ENCODE measurements around the gene CEMIP2.

Gene CEMIP2

GRCh38 chr9:71729816-71730526 is 38.3 kb downstream of the CEMIP2 start:
- H3K36me3 ChIP-seq (ENCODE audit: insufficient read depth, low read length): peaks cover 3% of the 10 kb centered on the region
- peaks cover 5% of the 10 kb centered on the region for H3K4me1 ChIP-seq (ENCODE audit: insufficient read depth, low read length)
- no peak overlapping the region for H3K9ac ChIP-seq (ENCODE audit: low read length)
- no peak overlapping the region for H3K27ac ChIP-seq (ENCODE audit: low read depth, low read length)
- no peak overlapping the region for H3K4me3 ChIP-seq (ENCODE audit: low read depth in 1 of 2, low read length in 2 of 2)
- H3K9me3 ChIP-seq (ENCODE audit: low read length): no peaks in the 10 kb centered on the region
- no peaks in the 10 kb centered on the region for H3K27me3 ChIP-seq (ENCODE audit: control insufficient read depth in 1 of 2, insufficient read depth in 2 of 2, low read length in 2 of 2)

GRCh38 chr9:71726723-71727122 is 41.6 kb downstream of the CEMIP2 start:
- peaks cover 4% of the 10 kb centered on the region for H3K36me3 ChIP-seq (ENCODE audit: insufficient read depth, low read length)
- no peak overlapping the region for H3K27ac ChIP-seq (ENCODE audit: low read depth, low read length)
- no peak overlapping the region for H3K9ac ChIP-seq (ENCODE audit: low read length)
- no peak overlapping the region for H3K4me3 ChIP-seq (ENCODE audit: low read depth in 1 of 2, low read length in 2 of 2)
- no peaks in the 10 kb centered on the region for H3K4me1 ChIP-seq (ENCODE audit: insufficient read depth, low read length)
- H3K27me3 ChIP-seq (ENCODE audit: control insufficient read depth in 1 of 2, insufficient read depth in 2 of 2, low read length in 2 of 2): no peaks in the 10 kb centered on the region
- H3K9me3 ChIP-seq (ENCODE audit: low read length): no peaks in the 10 kb centered on the region

- Histone ChIP-seq H3K27ac (ENCODE audit: low read depth, low read length) (no peak overlapping the region), H3K4me1 (ENCODE audit: insufficient read depth, low read length) (no peaks in the 10 kb centered on the region), H3K27me3 (ENCODE audit: control insufficient read depth in 1 of 2, insufficient read depth in 2 of 2, low read length in 2 of 2) (no peaks in the 10 kb centered on the region), H3K9me3 (ENCODE audit: low read length) (no peaks in the 10 kb centered on the region), H3K4me3 (ENCODE audit: low read depth in 1 of 2, low read length in 2 of 2) (no peak overlapping the region), H3K36me3 (ENCODE audit: insufficient read depth, low read length) (peaks cover 4% of the 10 kb centered on the region), H3K9ac (ENCODE audit: low read length) (no peak overlapping the region)
Observed at GRCh38 chr9:71725590-71726338, 42.5 kb downstream of the CEMIP2 start.

GRCh38 chr9:71721855-71722254 is 46.5 kb downstream of the CEMIP2 start:
- no peaks in the 10 kb centered on the region for H3K27me3 ChIP-seq (ENCODE audit: control insufficient read depth in 1 of 2, insufficient read depth in 2 of 2, low read length in 2 of 2)
- H3K9ac ChIP-seq (ENCODE audit: low read length): no peak overlapping the region
- no peaks in the 10 kb centered on the region for H3K9me3 ChIP-seq (ENCODE audit: low read length)
- no peaks in the 10 kb centered on the region for H3K4me1 ChIP-seq (ENCODE audit: insufficient read depth, low read length)
- peaks cover 4% of the 10 kb centered on the region for H3K36me3 ChIP-seq (ENCODE audit: insufficient read depth, low read length)
- no peak overlapping the region for H3K27ac ChIP-seq (ENCODE audit: low read depth, low read length)
- no peak overlapping the region for H3K4me3 ChIP-seq (ENCODE audit: low read depth in 1 of 2, low read length in 2 of 2)

GRCh38 chr9:71719562-71719961 is 48.8 kb downstream of the CEMIP2 start:
- Histone ChIP-seq H3K27ac (ENCODE audit: low read depth, low read length) (no peak overlapping the region), H3K4me1 (ENCODE audit: insufficient read depth, low read length) (no peaks in the 10 kb centered on the region), H3K4me3 (ENCODE audit: low read depth in 1 of 2, low read length in 2 of 2) (no peak overlapping the region), H3K27me3 (ENCODE audit: control insufficient read depth in 1 of 2, insufficient read depth in 2 of 2, low read length in 2 of 2) (no peaks in the 10 kb centered on the region), H3K36me3 (ENCODE audit: insufficient read depth, low read length) (no peaks in the 10 kb centered on the region), H3K9me3 (ENCODE audit: low read length) (no peaks in the 10 kb centered on the region), H3K9ac (ENCODE audit: low read length) (no peak overlapping the region)

GRCh38 chr9:71719088-71719487 is 49.2 kb downstream of the CEMIP2 start:
- Histone ChIP-seq H3K9ac (ENCODE audit: low read length) (no peak overlapping the region), H3K27me3 (ENCODE audit: control insufficient read depth in 1 of 2, insufficient read depth in 2 of 2, low read length in 2 of 2) (no peaks in the 10 kb centered on the region), H3K4me1 (ENCODE audit: insufficient read depth, low read length) (no peaks in the 10 kb centered on the region), H3K36me3 (ENCODE audit: insufficient read depth, low read length) (no peaks in the 10 kb centered on the region), H3K9me3 (ENCODE audit: low read length) (no peaks in the 10 kb centered on the region), H3K4me3 (ENCODE audit: low read depth in 1 of 2, low read length in 2 of 2) (no peak overlapping the region), H3K27ac (ENCODE audit: low read depth, low read length) (no peak overlapping the region)

- Histone ChIP-seq H3K36me3 (ENCODE audit: insufficient read depth, low read length) (peaks cover 8% of the 10 kb centered on the region), H3K9me3 (ENCODE audit: low read length) (no peaks in the 10 kb centered on the region), H3K4me1 (ENCODE audit: insufficient read depth, low read length) (no peaks in the 10 kb centered on the region), H3K4me3 (ENCODE audit: low read depth in 1 of 2, low read length in 2 of 2) (no peak overlapping the region), H3K27ac (ENCODE audit: low read depth, low read length) (no peak overlapping the region), H3K9ac (ENCODE audit: low read length) (no peak overlapping the region), H3K27me3 (ENCODE audit: control insufficient read depth in 1 of 2, insufficient read depth in 2 of 2, low read length in 2 of 2) (no peaks in the 10 kb centered on the region)
Observed at GRCh38 chr9:71716138-71716909, 52.0 kb downstream of the CEMIP2 start.

- Histone ChIP-seq H3K9ac (ENCODE audit: low read length) (no peak overlapping the region), H3K36me3 (ENCODE audit: insufficient read depth, low read length) (peaks cover 18% of the 10 kb centered on the region), H3K27me3 (ENCODE audit: control insufficient read depth in 1 of 2, insufficient read depth in 2 of 2, low read length in 2 of 2) (no peaks in the 10 kb centered on the region), H3K4me1 (ENCODE audit: insufficient read depth, low read length) (no peaks in the 10 kb centered on the region), H3K9me3 (ENCODE audit: low read length) (no peaks in the 10 kb centered on the region), H3K4me3 (ENCODE audit: low read depth in 1 of 2, low read length in 2 of 2) (no peak overlapping the region), H3K27ac (ENCODE audit: low read depth, low read length) (no peak overlapping the region)
Observed at GRCh38 chr9:71710856-71711255, 57.5 kb downstream of the CEMIP2 start.

- peaks cover 18% of the 10 kb centered on the region for H3K36me3 ChIP-seq (ENCODE audit: insufficient read depth, low read length)
Observed at GRCh38 chr9:71710201-71710600, 58.1 kb downstream of the CEMIP2 start.

GRCh38 chr9:71709384-71709783 is 58.9 kb downstream of the CEMIP2 start:
- H3K9me3 ChIP-seq (ENCODE audit: low read length): no peaks in the 10 kb centered on the region
- H3K9ac ChIP-seq (ENCODE audit: low read length): no peak overlapping the region
- no peaks in the 10 kb centered on the region for H3K27me3 ChIP-seq (ENCODE audit: control insufficient read depth in 1 of 2, insufficient read depth in 2 of 2, low read length in 2 of 2)
- no peak overlapping the region for H3K4me3 ChIP-seq (ENCODE audit: low read depth in 1 of 2, low read length in 2 of 2)
- H3K36me3 ChIP-seq (ENCODE audit: insufficient read depth, low read length): peaks cover 18% of the 10 kb centered on the region
- no peak overlapping the region for H3K27ac ChIP-seq (ENCODE audit: low read depth, low read length)
- peaks cover 10% of the 10 kb centered on the region for H3K4me1 ChIP-seq (ENCODE audit: insufficient read depth, low read length)

More at GRCh38 chr9:71710201-71710600, 58.1 kb downstream of the CEMIP2 start:
- Histone ChIP-seq H3K27ac (ENCODE audit: low read depth, low read length) (no peak overlapping the region), H3K9ac (ENCODE audit: low read length) (no peak overlapping the region), H3K4me3 (ENCODE audit: low read depth in 1 of 2, low read length in 2 of 2) (no peak overlapping the region), H3K9me3 (ENCODE audit: low read length) (no peaks in the 10 kb centered on the region), H3K27me3 (ENCODE audit: control insufficient read depth in 1 of 2, insufficient read depth in 2 of 2, low read length in 2 of 2) (no peaks in the 10 kb centered on the region), H3K4me1 (ENCODE audit: insufficient read depth, low read length) (peaks cover 2% of the 10 kb centered on the region)

- Histone ChIP-seq H3K9ac (ENCODE audit: low read length) (no peak overlapping the region), H3K4me3 (ENCODE audit: low read depth in 1 of 2, low read length in 2 of 2) (no peak overlapping the region), H3K27me3 (ENCODE audit: control insufficient read depth in 1 of 2, insufficient read depth in 2 of 2, low read length in 2 of 2) (no peaks in the 10 kb centered on the region), H3K4me1 (ENCODE audit: insufficient read depth, low read length) (peaks cover 16% of the 10 kb centered on the region), H3K27ac (ENCODE audit: low read depth, low read length) (no peak overlapping the region), H3K36me3 (ENCODE audit: insufficient read depth, low read length) (peaks cover 10% of the 10 kb centered on the region), H3K9me3 (ENCODE audit: low read length) (no peaks in the 10 kb centered on the region)
Observed at GRCh38 chr9:71706176-71706575, 62.1 kb downstream of the CEMIP2 start.

Data from muscle layer of colon (tissue), 2 donors.